PC-3 (cell line): Measurements from ENCODE around the gene PKP2. TPM values are rescaled to one million over a fixed set of nuclear protein-coding genes. Genes with fewer than 3 reads are reported as not detected.
A peak's percentile ranks its signal among the peaks of the same experiment; 100 is the strongest.

Source experiments
- ATAC-seq: fragments of 200-7000 bp; cut with Tn5 transposase; 2 replicates; pipeline ENCODE4 v1.9.1; 2020; ENCODE audit warnings: mild to moderate bottlenecking, moderate library complexity
- BruUV-seq: library from RNA; stranded (reverse); fragments of 400-500 nt; replicated peaks from 2 replicates; lab custom pipeline; 2021; lab: Mats Ljungman, UMichigan
- CTCF ChIA-PET: fragments of 300-600 bp; sonication (Branson Sonifier 250); formaldehyde crosslinking; loops from one replicate; lab custom pipeline; 2022; ENCODE audit warnings: antibody characterized with exemption; lab: Charles Lee
- POLR2A ChIA-PET: fragments of 300-600 bp; sonication (Branson Sonifier 250); formaldehyde crosslinking; loops from one replicate; lab custom pipeline; 2022; ENCODE audit warnings: antibody characterized with exemption; ENCODE audit not compliant: unreplicated experiment; lab: Charles Lee
- DNase-seq: peaks from one replicate; pipeline ENCODE4 v3.0.0-alpha.2; 2015
- H2AFZ ChIP-seq: fragments of 300-600 bp; sonication (generic); 2 replicates; pipeline ENCODE4 v1.6.0; 2016; ENCODE audit warnings: antibody characterized with exemption, low read length
- H3F3A ChIP-seq: fragments of 300-600 bp; sonication (generic); one replicate; pipeline ENCODE4 v1.6.0; 2017; ENCODE audit warnings: antibody characterized with exemption, low read length, control low read depth, mild to moderate bottlenecking; ENCODE audit not compliant: unreplicated experiment
- H3K27ac ChIP-seq: fragments of 300-600 bp; sonication (generic); 2 replicates; pipeline ENCODE4 v1.5.1; 2016; ENCODE audit warnings: mild to moderate bottlenecking, low read length
- H3K27me3 ChIP-seq: fragments of 300-600 bp; sonication (generic); 2 replicates; pipeline ENCODE4 v1.6.1; 2016; ENCODE audit warnings: low read length, mixed read lengths
- H3K36me3 ChIP-seq: fragments of 300-600 bp; sonication (generic); 2 replicates; pipeline ENCODE4 v1.6.1; 2016; ENCODE audit warnings: low read depth, mixed run types, low read length, mixed read lengths
- H3K4me1 ChIP-seq: fragments of 300-600 bp; sonication (generic); 2 replicates; pipeline ENCODE4 v1.5.1; 2016; ENCODE audit warnings: low read length; ENCODE audit not compliant: insufficient read depth
- H3K4me2 ChIP-seq: fragments of 300-600 bp; sonication (generic); 2 replicates; pipeline ENCODE4 v1.6.0; 2016; ENCODE audit warnings: low read length
- H3K4me3 ChIP-seq: fragments of 300-600 bp; sonication (generic); 2 replicates; pipeline ENCODE4 v1.5.1; 2016; ENCODE audit warnings: mild to moderate bottlenecking, low read length, mixed read lengths
- H3K79me2 ChIP-seq: fragments of 300-600 bp; sonication (generic); 2 replicates; pipeline ENCODE4 v1.6.1; 2017; ENCODE audit warnings: low read length, mixed read lengths
- H3K9ac ChIP-seq: fragments of 300-600 bp; sonication (generic); 2 replicates; pipeline ENCODE4 v1.6.0; 2016; ENCODE audit warnings: mild to moderate bottlenecking, low read length
- H3K9me2 ChIP-seq: fragments of 300-600 bp; sonication (generic); replicated peaks from 2 replicates; pipeline ENCODE4 v1.6.1; 2016; ENCODE audit warnings: mixed run types, low read length, mixed read lengths
- H3K9me3 ChIP-seq: fragments of 300-600 bp; sonication (generic); 2 replicates; pipeline ENCODE4 v1.6.1; 2016; ENCODE audit warnings: low read length, mixed read lengths
- H4K20me1 ChIP-seq: fragments of 300-600 bp; sonication (generic); 2 replicates; pipeline ENCODE4 v1.6.1; 2016; ENCODE audit warnings: low read length, mixed read lengths
- EZH2 ChIP-seq: fragments of 300-600 bp; sonication (generic); IDR thresholded peaks from one replicate; pipeline ENCODE4 v1.6.1; 2017; ENCODE audit warnings: antibody characterized with exemption, mild to moderate bottlenecking, low read length; ENCODE audit not compliant: unreplicated experiment
- EZH2phosphoT487 ChIP-seq: fragments of 300-600 bp; sonication (generic); IDR thresholded peaks from 2 replicates; pipeline ENCODE4 v1.6.1; 2018; ENCODE audit warnings: mild to moderate bottlenecking, antibody characterized with exemption, low read length, borderline replicate concordance
- intact Hi-C: fragments of 100-400 bp; cut with micrococcal nuclease; formaldehyde crosslinking; loops from 2 replicates; pipeline ENCODE4 v1.9.0; 2023
- total RNA-seq: library from RNA; depleted of rRNA; stranded (reverse); fragments of >200 nt; gene quantifications from 2 replicates; pipeline ENCODE4 v1.2.3, GENCODE V29; 2014
- TF ChIP-seq, protein P1 (sequence below): fragments of 300-600 bp; sonication (generic); conservative IDR thresholded peaks from 2 replicates; pipeline ENCODE4 v1.5.1; 2017; ENCODE audit warnings: antibody characterized with exemption, low read depth, mild to moderate bottlenecking, low read length

PKP2 gene
- total RNA-seq, 1 experiment from 2014 or later: 12.7 TPM

DNA sequence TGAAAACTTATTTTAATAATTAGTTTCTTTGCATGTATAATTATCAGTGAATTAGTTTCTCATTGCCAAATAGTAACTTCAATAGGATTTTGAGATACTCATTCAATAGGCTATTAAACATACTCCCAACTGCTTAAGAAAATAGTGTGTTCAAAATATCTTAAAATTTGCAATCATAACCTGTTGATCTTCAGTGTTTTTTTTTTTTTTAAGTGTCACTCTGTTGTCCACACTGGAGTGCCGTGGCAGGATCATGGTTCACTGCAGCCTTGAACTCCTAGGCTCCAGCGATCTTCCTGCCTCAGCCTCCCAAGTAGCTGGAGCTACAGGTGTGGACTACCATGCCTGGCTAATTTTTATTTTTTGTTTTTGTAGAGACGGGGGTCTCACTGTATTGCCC lies 139.4 kb downstream of the PKP2 start:
- Histone ChIP-seq H3K9me3 (no peaks in the 10 kb centered on the region), H3K4me2 (peak overlapping the region; percentile 94), H2AFZ (no peak overlapping the region), H3K27me3 (no peaks in the 10 kb centered on the region), H3F3A (no peaks in the 10 kb centered on the region), H4K20me1 (no peaks in the 10 kb centered on the region; the same call in 1 of the 2 replicates), H3K9ac (no peak overlapping the region), H3K4me3 (no peak overlapping the region), H3K36me3 (peaks cover 7% of the 10 kb centered on the region; the same call in 1 of the 2 replicates), H3K27ac (no peak overlapping the region; the same call in 1 of the 2 replicates), H3K4me1 (peaks cover 22% of the 10 kb centered on the region), H3K9me2 (no peaks in the 10 kb centered on the region), H3K79me2 (peaks cover 28% of the 10 kb centered on the region)
- ChIA-PET POLR2A (no interaction called here), CTCF (interaction anchor here (0.9 kb wide), 1 partner anchor 308 kb away, joined by 6 read pairs; no protein-coding TSS in a partner anchor)
- DNase-seq (no peak), ATAC-seq (no peak)
- TF ChIP-seq, protein P1, sequence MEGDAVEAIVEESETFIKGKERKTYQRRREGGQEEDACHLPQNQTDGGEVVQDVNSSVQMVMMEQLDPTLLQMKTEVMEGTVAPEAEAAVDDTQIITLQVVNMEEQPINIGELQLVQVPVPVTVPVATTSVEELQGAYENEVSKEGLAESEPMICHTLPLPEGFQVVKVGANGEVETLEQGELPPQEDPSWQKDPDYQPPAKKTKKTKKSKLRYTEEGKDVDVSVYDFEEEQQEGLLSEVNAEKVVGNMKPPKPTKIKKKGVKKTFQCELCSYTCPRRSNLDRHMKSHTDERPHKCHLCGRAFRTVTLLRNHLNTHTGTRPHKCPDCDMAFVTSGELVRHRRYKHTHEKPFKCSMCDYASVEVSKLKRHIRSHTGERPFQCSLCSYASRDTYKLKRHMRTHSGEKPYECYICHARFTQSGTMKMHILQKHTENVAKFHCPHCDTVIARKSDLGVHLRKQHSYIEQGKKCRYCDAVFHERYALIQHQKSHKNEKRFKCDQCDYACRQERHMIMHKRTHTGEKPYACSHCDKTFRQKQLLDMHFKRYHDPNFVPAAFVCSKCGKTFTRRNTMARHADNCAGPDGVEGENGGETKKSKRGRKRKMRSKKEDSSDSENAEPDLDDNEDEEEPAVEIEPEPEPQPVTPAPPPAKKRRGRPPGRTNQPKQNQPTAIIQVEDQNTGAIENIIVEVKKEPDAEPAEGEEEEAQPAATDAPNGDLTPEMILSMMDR: no peak
- no peak for TF ChIP-seq EZH2
- TF ChIP-seq EZH2phosphoT487: no peak
- no TSS peak for BruUV-seq
- intact Hi-C loops: loop anchor here (2.0 to 10.0 kb wide), 4 partner anchors 144 to 1102 kb away; partner anchors contain the start of gene ETFBKMT

DNA sequence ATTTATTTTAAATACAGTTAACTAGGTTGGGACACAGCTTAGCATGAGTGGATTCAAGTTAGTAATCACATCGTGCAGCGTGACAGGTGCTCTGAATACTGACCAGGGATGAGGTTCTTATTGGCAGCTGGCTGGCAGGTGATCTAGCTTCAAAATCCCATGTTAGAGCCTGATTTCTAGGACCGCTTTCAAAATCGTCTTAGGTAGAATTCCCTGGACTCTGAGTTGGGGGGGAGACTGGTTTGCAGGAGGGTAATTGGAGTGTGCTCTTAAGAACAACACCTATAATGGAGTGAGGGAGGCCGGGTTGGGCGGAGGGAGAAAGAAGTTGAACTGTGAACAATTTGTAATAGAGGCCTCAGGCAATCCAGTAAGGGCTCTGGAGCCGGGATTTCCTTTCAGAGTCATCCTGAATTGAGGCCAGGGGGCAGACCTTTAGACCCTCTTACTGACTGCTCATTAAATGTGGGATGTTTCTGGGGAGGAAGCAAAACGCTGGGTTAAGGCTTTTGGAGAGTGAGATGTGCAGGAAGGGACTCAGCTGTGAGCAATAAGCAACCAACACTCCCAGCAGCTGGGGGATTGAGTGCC lies 140.0 kb downstream of the PKP2 start:
- TF ChIP-seq, protein P1: no peak
- TF ChIP-seq EZH2phosphoT487: no peak
- TF ChIP-seq EZH2: no peak

More for the DNA sequence above, 140.0 kb downstream of the PKP2 start:
- H3K4me2 ChIP-seq: peak overlapping the region; percentile 94
- no peaks in the 10 kb centered on the region for H3F3A ChIP-seq
- POLR2A ChIA-PET: interaction anchor here (0.5 to 2.2 kb wide), 3 partner anchors 140 to 467 kb away, joined by 3 to 9 read pairs (median 8); partner anchors contain the start of gene PKP2
- H3K9ac ChIP-seq: peak overlapping the region; percentile 97
- intact Hi-C loops: loop anchor here (1.0 to 10.0 kb wide), 6 partner anchors 144 to 1266 kb away; partner anchors contain the start of genes ALG10 and ETFBKMT
- H3K27me3 ChIP-seq: no peaks in the 10 kb centered on the region
- ATAC-seq (peak; percentile 14), DNase-seq (peak; percentile 55)
- H3K27ac ChIP-seq: peak overlapping the region; percentile 85
- H3K36me3 ChIP-seq: peaks cover 10% of the 10 kb centered on the region; the same call in 1 of the 2 replicates
- 0 out of 2 replicates have a peak overlapping the region, but pooled peaks have one; percentile 16 for H2AFZ ChIP-seq
- H3K4me3 ChIP-seq: peak overlapping the region; percentile 93
- peaks cover 22% of the 10 kb centered on the region for H3K4me1 ChIP-seq
- H3K9me2 ChIP-seq: no peaks in the 10 kb centered on the region
- H3K79me2 ChIP-seq: peaks cover 34% of the 10 kb centered on the region
- H3K9me3 ChIP-seq: no peaks in the 10 kb centered on the region
- H4K20me1 ChIP-seq: no peaks in the 10 kb centered on the region; the same call in 1 of the 2 replicates
- CTCF ChIA-PET: interaction anchor here (0.9 to 1.1 kb wide), 2 partner anchors 165 to 308 kb away, joined by 4 to 6 read pairs; no protein-coding TSS in a partner anchor
- no TSS peak for BruUV-seq
